HG02759 (cell line): ENCODE measurements around the gene CCDC91.
"Not testable (repeated sequence)": the region's sequence is repeated elsewhere in the genome, so short reads cannot be mapped to it uniquely, and the experiment has no call there.

Experiments
- ATAC-seq: cut with Tn5 transposase; IDR thresholded peaks from one replicate; pipeline ENCODE4 v1.9.1; 2021; ENCODE audit warnings: mild to moderate bottlenecking, moderate library complexity; ENCODE audit not compliant: unreplicated experiment

Gene CCDC91

GRCh38 chr12:28180786-28181185 lies 9.5 kb upstream of the CCDC91 start:
- ATAC-seq: no peak

GRCh38 chr12:28184375-28184774 lies 5.9 kb upstream of the CCDC91 start:
- ATAC-seq: no peak

- no peak for ATAC-seq
Measured at GRCh38 chr12:28186500-28186899, 3.8 kb upstream of the CCDC91 start.

GRCh38 chr12:28189784-28190320 lies 404 bp upstream of the CCDC91 start:
- ATAC-seq: peak; percentile 0

GRCh38 chr12:28191051-28192048 lies 1.1 kb downstream of the CCDC91 start:
- peak; percentile 1 for ATAC-seq

GRCh38 chr12:28192125-28192524 lies 1.9 kb downstream of the CCDC91 start:
- no peak for ATAC-seq

GRCh38 chr12:28194621-28195020 lies 4.4 kb downstream of the CCDC91 start:
- ATAC-seq: not testable (repeated sequence)

GRCh38 chr12:28201136-28201535 lies 10.9 kb downstream of the CCDC91 start:
- ATAC-seq: not testable (repeated sequence)

GRCh38 chr12:28202374-28203130 lies 12.3 kb downstream of the CCDC91 start:
- ATAC-seq: no peak

GRCh38 chr12:28209782-28210181 lies 19.5 kb downstream of the CCDC91 start:
- ATAC-seq: no peak

GRCh38 chr12:28212182-28212581 lies 21.9 kb downstream of the CCDC91 start:
- no peak for ATAC-seq

GRCh38 chr12:28215021-28215420 lies 24.8 kb downstream of the CCDC91 start:
- no peak for ATAC-seq

GRCh38 chr12:28216016-28216415 lies 25.8 kb downstream of the CCDC91 start:
- no peak for ATAC-seq

- ATAC-seq: no peak
Measured at GRCh38 chr12:28217805-28218204, 27.5 kb downstream of the CCDC91 start.

- no peak for ATAC-seq
Measured at GRCh38 chr12:28218875-28219274, 28.6 kb downstream of the CCDC91 start.

GRCh38 chr12:28219827-28220226 lies 29.6 kb downstream of the CCDC91 start:
- ATAC-seq: no peak

GRCh38 chr12:28222081-28222700 lies 31.9 kb downstream of the CCDC91 start:
- ATAC-seq: no peak

- peak; percentile 90 for ATAC-seq
Measured at GRCh38 chr12:28223025-28223554, 32.8 kb downstream of the CCDC91 start.

GRCh38 chr12:28223858-28224257 lies 33.6 kb downstream of the CCDC91 start:
- ATAC-seq: peak; percentile 32

GRCh38 chr12:28226705-28227104 lies 36.4 kb downstream of the CCDC91 start:
- no peak for ATAC-seq

GRCh38 chr12:28227251-28227650 lies 37.0 kb downstream of the CCDC91 start:
- no peak for ATAC-seq
